ENCODE results near the gene HKDC1.

HKDC1 gene

DNA sequence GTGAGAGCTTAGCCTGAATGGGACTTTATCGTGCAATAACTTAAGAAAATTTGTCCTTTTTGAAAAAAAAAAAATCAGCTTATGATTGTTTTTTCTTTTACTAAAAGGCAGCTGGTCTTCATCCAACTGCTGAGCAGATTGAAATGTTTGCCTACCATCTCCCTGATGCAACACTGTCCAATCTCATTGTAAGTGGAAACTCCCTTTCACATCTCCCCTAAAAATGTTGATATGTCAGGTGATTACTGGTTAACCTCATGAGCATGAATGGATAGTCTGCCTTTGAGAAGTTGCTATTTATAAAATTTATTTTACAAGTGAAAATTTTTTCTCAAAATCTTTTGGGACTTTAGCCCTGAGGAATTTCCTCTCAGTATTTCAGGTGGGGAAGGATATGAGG is 17.8 kb upstream of the HKDC1 start:
- peaks cover 15% of the 10 kb centered on the region; the same call in 1 of the 2 replicates for H3K36me3 ChIP-seq (ENCODE audit: low read length)
- H3K9ac ChIP-seq (ENCODE audit: low read length), result no peak overlapping the region

DNA sequence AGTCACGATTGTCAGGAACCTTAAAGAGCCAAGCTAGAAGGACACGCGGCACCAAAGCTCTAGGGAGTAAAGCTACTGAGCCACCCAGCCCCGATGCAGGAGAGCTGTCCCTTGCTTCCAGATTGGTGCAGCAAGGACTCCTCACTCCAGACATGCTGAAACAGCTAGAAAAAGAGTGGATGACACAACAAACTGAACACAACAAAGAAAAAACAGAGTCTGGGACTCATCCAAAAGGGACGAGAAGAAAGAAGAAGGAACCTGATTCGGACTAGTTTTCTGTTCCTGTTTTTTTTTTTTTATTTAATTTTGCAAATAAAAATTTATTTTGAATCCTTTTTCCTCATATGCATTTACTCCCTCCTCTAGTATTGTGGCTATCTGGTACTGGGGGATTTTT is 11.4 kb upstream of the HKDC1 start:
- Histone ChIP-seq H4K20me1 (ENCODE audit: low read depth, low read length) (no peaks in the 10 kb centered on the region), H3K27me3 (ENCODE audit: low read length) (no peaks in the 10 kb centered on the region), H3K9me2 (replicated peaks; ENCODE audit: insufficient read depth, low read length) (no peaks in the 10 kb centered on the region), H3K4me2 (ENCODE audit: low read depth, low read length, poor library complexity, severe bottlenecking) (no peak overlapping the region), H3K79me2 (ENCODE audit: insufficient read depth, low read length) (no peaks in the 10 kb centered on the region), H2AFZ (ENCODE audit: low read depth, low read length, severe bottlenecking) (no peak overlapping the region), H3F3A (ENCODE audit: insufficient read depth) (no peaks in the 10 kb centered on the region), H3K4me3 (ENCODE audit: insufficient read depth, low read length, poor library complexity, severe bottlenecking) (no peak overlapping the region), H3K27ac (ENCODE audit: low read depth, low read length) (no peak overlapping the region), H3K9ac (ENCODE audit: low read length) (no peak overlapping the region), H3K9me3 (ENCODE audit: insufficient read depth, low read length) (no peaks in the 10 kb centered on the region), H3K36me3 (ENCODE audit: low read length) (peaks cover 14% of the 10 kb centered on the region)
- TF ChIP-seq, protein P1, sequence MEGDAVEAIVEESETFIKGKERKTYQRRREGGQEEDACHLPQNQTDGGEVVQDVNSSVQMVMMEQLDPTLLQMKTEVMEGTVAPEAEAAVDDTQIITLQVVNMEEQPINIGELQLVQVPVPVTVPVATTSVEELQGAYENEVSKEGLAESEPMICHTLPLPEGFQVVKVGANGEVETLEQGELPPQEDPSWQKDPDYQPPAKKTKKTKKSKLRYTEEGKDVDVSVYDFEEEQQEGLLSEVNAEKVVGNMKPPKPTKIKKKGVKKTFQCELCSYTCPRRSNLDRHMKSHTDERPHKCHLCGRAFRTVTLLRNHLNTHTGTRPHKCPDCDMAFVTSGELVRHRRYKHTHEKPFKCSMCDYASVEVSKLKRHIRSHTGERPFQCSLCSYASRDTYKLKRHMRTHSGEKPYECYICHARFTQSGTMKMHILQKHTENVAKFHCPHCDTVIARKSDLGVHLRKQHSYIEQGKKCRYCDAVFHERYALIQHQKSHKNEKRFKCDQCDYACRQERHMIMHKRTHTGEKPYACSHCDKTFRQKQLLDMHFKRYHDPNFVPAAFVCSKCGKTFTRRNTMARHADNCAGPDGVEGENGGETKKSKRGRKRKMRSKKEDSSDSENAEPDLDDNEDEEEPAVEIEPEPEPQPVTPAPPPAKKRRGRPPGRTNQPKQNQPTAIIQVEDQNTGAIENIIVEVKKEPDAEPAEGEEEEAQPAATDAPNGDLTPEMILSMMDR (IDR thresholded peaks at IDR 0.05; ENCODE audit: insufficient read depth, low read length, poor library complexity, severe bottlenecking), result no peak

More for the DNA sequence above, 17.8 kb upstream of the HKDC1 start:
- H2AFZ ChIP-seq (ENCODE audit: low read depth, low read length, severe bottlenecking), result no peak overlapping the region
- H3K27ac ChIP-seq (ENCODE audit: low read depth, low read length), result no peak overlapping the region
- no peaks in the 10 kb centered on the region for H3K79me2 ChIP-seq (ENCODE audit: insufficient read depth, low read length)
- no peaks in the 10 kb centered on the region for H3K9me2 ChIP-seq (replicated peaks; ENCODE audit: insufficient read depth, low read length)
- H4K20me1 ChIP-seq (ENCODE audit: low read depth, low read length), result no peaks in the 10 kb centered on the region
- no peak overlapping the region for H3K4me3 ChIP-seq (ENCODE audit: insufficient read depth, low read length, poor library complexity, severe bottlenecking)
- H3F3A ChIP-seq (ENCODE audit: insufficient read depth), result no peaks in the 10 kb centered on the region
- TF ChIP-seq EZH2phosphoT487 (conservative IDR thresholded peaks at IDR 0.05; ENCODE audit: low read length), result no peak
- TF ChIP-seq, protein P1 (IDR thresholded peaks at IDR 0.05; ENCODE audit: insufficient read depth, low read length, poor library complexity, severe bottlenecking), result no peak
- H3K4me2 ChIP-seq (ENCODE audit: low read depth, low read length, poor library complexity, severe bottlenecking), result no peak overlapping the region
- H3K27me3 ChIP-seq (ENCODE audit: low read length), result no peaks in the 10 kb centered on the region
- H3K9me3 ChIP-seq (ENCODE audit: insufficient read depth, low read length), result no peaks in the 10 kb centered on the region

DNA sequence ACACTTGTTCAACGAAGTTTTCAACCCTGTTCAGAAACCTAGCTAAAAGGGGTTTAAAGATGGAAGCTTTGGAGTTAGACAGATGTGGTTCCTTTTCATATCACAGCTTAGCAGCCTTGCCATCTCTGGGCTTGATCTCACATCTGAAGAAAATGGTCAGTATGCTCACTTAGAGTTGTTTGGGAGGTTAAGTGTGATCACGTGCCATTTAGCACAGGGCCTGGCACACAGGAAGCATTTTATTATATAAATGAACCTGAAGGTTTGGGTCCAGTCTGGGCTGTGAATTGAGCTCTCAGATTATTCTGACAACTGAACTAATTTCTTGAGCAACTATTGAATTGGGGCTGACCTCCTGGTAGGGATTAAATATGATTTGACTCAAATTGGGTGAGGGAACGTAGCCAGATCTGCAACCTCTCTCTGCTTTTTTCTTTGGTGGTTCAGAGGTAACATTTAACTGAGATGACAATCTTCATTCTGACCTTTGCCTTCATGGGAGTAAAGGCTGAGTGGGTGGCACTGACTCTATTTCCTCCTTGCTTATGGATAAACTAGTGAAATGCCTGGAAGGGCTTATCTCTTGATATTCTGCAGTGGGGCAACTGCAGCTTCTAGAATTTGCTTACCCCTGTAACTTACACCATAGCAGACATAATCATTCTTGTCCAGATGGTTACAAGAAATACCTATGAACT is 10.2 kb upstream of the HKDC1 start:
- no peaks in the 10 kb centered on the region for H3K79me2 ChIP-seq (ENCODE audit: insufficient read depth, low read length)
- H3K9ac ChIP-seq (ENCODE audit: low read length), result no peak overlapping the region
- no peak overlapping the region for H3K4me2 ChIP-seq (ENCODE audit: low read depth, low read length, poor library complexity, severe bottlenecking)
- H3F3A ChIP-seq (ENCODE audit: insufficient read depth), result no peaks in the 10 kb centered on the region
- no peaks in the 10 kb centered on the region for H4K20me1 ChIP-seq (ENCODE audit: low read depth, low read length)
- no peaks in the 10 kb centered on the region for H3K27me3 ChIP-seq (ENCODE audit: low read length)
- H3K4me3 ChIP-seq (ENCODE audit: insufficient read depth, low read length, poor library complexity, severe bottlenecking), result no peak overlapping the region
- H2AFZ ChIP-seq (ENCODE audit: low read depth, low read length, severe bottlenecking), result no peak overlapping the region
- TF ChIP-seq EZH2phosphoT487 (conservative IDR thresholded peaks at IDR 0.05; ENCODE audit: low read length), result no peak
- TF ChIP-seq, protein P1 (IDR thresholded peaks at IDR 0.05; ENCODE audit: insufficient read depth, low read length, poor library complexity, severe bottlenecking), result no peak
- no peaks in the 10 kb centered on the region for H3K9me2 ChIP-seq (replicated peaks; ENCODE audit: insufficient read depth, low read length)
- H3K9me3 ChIP-seq (ENCODE audit: insufficient read depth, low read length), result no peaks in the 10 kb centered on the region
- H3K27ac ChIP-seq (ENCODE audit: low read depth, low read length), result no peak overlapping the region
- peaks cover 9% of the 10 kb centered on the region for H3K36me3 ChIP-seq (ENCODE audit: low read length)
